Activated CD4-positive, CD25-positive, alpha-beta regulatory T cell (primary cell): ENCODE results near the gene INTS14.

Experiments used
- DNase-seq, 4 experiments: peaks; one replicate each; lab custom pipeline; 2025; lab: John Stamatoyannopoulos, UW

Gene INTS14

DNA sequence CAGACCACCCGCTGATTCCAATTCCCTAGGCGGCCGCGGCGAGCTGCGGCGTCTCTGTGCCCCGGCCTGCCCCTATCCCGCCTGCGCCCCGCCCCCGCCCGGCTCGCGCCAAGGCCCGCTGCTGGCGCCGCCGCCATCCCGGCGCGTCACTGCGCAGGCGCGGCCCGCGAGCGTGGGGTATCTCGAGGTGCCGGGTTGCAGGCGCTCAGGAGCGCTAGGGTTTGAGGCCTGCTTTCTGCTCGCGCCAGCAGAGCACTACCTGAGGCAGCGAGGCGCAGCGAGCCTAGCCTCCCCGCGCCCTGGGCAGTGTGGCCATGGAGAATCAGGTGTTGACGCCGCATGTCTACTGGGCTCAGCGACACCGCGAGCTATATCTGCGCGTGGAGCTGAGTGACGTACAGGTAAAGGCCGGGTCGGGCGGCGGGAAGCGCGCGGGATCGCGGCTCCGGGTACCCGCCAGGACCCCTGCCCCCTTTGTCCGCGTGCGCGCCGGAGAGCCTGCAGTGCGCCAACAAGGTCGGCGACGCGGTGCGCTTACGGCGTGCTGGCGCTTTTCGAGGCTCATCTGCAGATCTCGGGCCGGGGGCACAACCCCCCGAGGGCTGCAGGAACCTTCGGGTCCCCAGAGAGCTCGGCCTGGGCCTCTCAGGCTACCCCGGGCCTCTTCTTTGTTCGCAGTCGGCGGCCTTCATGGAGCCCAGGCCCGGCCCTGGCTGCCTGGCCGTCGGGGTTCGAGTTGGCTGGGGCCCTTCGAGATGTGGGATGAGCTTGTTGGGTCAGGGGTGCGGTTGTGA, 80.4 kb downstream of the INTS14 start, which contains the start of gene HACD3:
Gene HACD3 (plus strand): TSS at position 146 of the 794 bp plus-strand sequence. CDS start 169 bp downstream, at position 315.
- DNase-seq, result peak; percentile 78 to 82 (median 81)

- DNase-seq, result no peak
Observed at GRCh38 chr15:65529762-65530317, 81.1 kb downstream of the INTS14 start.
